ENCODE data around the gene CFAP46.

GRCh38 chr10:132774902-132775863 is 167.2 kb downstream of the CFAP46 start:
- TF ChIP-seq CTCF (IDR thresholded peaks at IDR 0.05) (no peak), POLR2A (IDR thresholded peaks at IDR 0.05) (no peak)

Measured in adrenal gland (tissue), 5 donors.